ENCODE data around the gene PPIG.

The PPIG gene

GRCh38 chr2:169620509-169620908 is 36.4 kb downstream of the PPIG start:
- ChIA-PET POLR2A (no interaction called here), CTCF (no interaction called here)
- TF ChIP-seq PKNOX1 (IDR thresholded peaks at IDR 0.05), result no peak
- no peak for TF ChIP-seq ELF4 (IDR thresholded peaks at IDR 0.05)
- no peak for TF ChIP-seq HDGF (IDR thresholded peaks at IDR 0.05; ENCODE audit: borderline replicate concordance)
- TF ChIP-seq SUZ12 (IDR thresholded peaks at IDR 0.05), result no peak
- TF ChIP-seq LEF1 (IDR thresholded peaks at IDR 0.05; ENCODE audit: borderline replicate concordance), result no peak
- no peak for TF ChIP-seq BHLHE40 (IDR thresholded peaks at IDR 0.05; ENCODE audit: borderline replicate concordance)
- no peak for TF ChIP-seq CTBP1 (IDR thresholded peaks at IDR 0.05; ENCODE audit: borderline replicate concordance)
- no peak for TF ChIP-seq ARNT (IDR thresholded peaks at IDR 0.05)
- no peak for TF ChIP-seq L3MBTL2 (conservative IDR thresholded peaks at IDR 0.05)
- TF ChIP-seq TARDBP (IDR thresholded peaks at IDR 0.05), result no peak
- no peak for TF ChIP-seq FOXK2 (IDR thresholded peaks at IDR 0.05)
- no peak for DNase-seq (ENCODE audit: extremely low spot score)

- CTCF ChIA-PET, result no interaction called here
- DNase-seq (ENCODE audit: extremely low spot score), result no peak
- TF ChIP-seq FOXA1 (IDR thresholded peaks at IDR 0.05) (no peak), PKNOX1 (IDR thresholded peaks at IDR 0.05) (no peak), SP1 (IDR thresholded peaks at IDR 0.05) (no peak), FOXK2 (IDR thresholded peaks at IDR 0.05) (no peak), SUZ12 (IDR thresholded peaks at IDR 0.05) (no peak), BHLHE40 (IDR thresholded peaks at IDR 0.05; ENCODE audit: borderline replicate concordance) (no peak), ARNT (IDR thresholded peaks at IDR 0.05) (no peak)
- POLR2A ChIA-PET, result no interaction called here
These were observed 39.1 kb downstream of the PPIG start for GRCh38 chr2:169623235-169623634.

GRCh38 chr2:169625781-169626180 is 41.6 kb downstream of the PPIG start:
- TF ChIP-seq CTBP1 (IDR thresholded peaks at IDR 0.05; ENCODE audit: borderline replicate concordance), result no peak
- TF ChIP-seq L3MBTL2 (conservative IDR thresholded peaks at IDR 0.05), result no peak
- TF ChIP-seq NFRKB (IDR thresholded peaks at IDR 0.05), result no peak
- TF ChIP-seq ZNF384 (IDR thresholded peaks at IDR 0.05), result no peak
- no peak for TF ChIP-seq PKNOX1 (IDR thresholded peaks at IDR 0.05)
- no peak for TF ChIP-seq FOXA1 (IDR thresholded peaks at IDR 0.05)
- no peak for TF ChIP-seq BHLHE40 (IDR thresholded peaks at IDR 0.05; ENCODE audit: borderline replicate concordance)
- TF ChIP-seq SUZ12 (IDR thresholded peaks at IDR 0.05), result no peak
- TF ChIP-seq ARNT (IDR thresholded peaks at IDR 0.05), result no peak
- no peak for TF ChIP-seq TARDBP (IDR thresholded peaks at IDR 0.05)
- TF ChIP-seq FOXK2 (IDR thresholded peaks at IDR 0.05), result no peak
- TF ChIP-seq HDGF (IDR thresholded peaks at IDR 0.05; ENCODE audit: borderline replicate concordance), result no peak
- no peak for DNase-seq (ENCODE audit: extremely low spot score)
- CTCF ChIA-PET, result no interaction called here
- POLR2A ChIA-PET, result no interaction called here

GRCh38 chr2:169636440-169637097 is 52.4 kb downstream of the PPIG start:
- DNase-seq (ENCODE audit: extremely low spot score), result no peak
- ChIA-PET POLR2A (no interaction called here), CTCF (interaction anchor here (0.7 kb wide), 1 partner anchor 23 kb away, joined by 3 read pairs; no protein-coding TSS in a partner anchor)
- no peak for TF ChIP-seq BHLHE40 (IDR thresholded peaks at IDR 0.05; ENCODE audit: borderline replicate concordance)
- TF ChIP-seq FOXK2 (IDR thresholded peaks at IDR 0.05), result no peak
- TF ChIP-seq SUZ12 (IDR thresholded peaks at IDR 0.05), result no peak
- TF ChIP-seq FOXA1 (IDR thresholded peaks at IDR 0.05), result no peak
- TF ChIP-seq CTBP1 (IDR thresholded peaks at IDR 0.05; ENCODE audit: borderline replicate concordance), result no peak
- no peak for TF ChIP-seq PKNOX1 (IDR thresholded peaks at IDR 0.05)
- no peak for TF ChIP-seq SP1 (IDR thresholded peaks at IDR 0.05)
- TF ChIP-seq NFRKB (IDR thresholded peaks at IDR 0.05), result no peak
- no peak for TF ChIP-seq TARDBP (IDR thresholded peaks at IDR 0.05)

- ChIA-PET POLR2A (no interaction called here), CTCF (no interaction called here)
- no peak for DNase-seq (ENCODE audit: extremely low spot score)
- TF ChIP-seq FOXA1 (IDR thresholded peaks at IDR 0.05) (no peak), ARNT (IDR thresholded peaks at IDR 0.05) (no peak), FOXM1 (IDR thresholded peaks at IDR 0.05; ENCODE audit: borderline replicate concordance) (no peak), FOXK2 (IDR thresholded peaks at IDR 0.05) (no peak), SP1 (IDR thresholded peaks at IDR 0.05) (no peak), L3MBTL2 (conservative IDR thresholded peaks at IDR 0.05) (no peak), LEF1 (IDR thresholded peaks at IDR 0.05; ENCODE audit: borderline replicate concordance) (no peak)
These were observed 53.5 kb downstream of the PPIG start for GRCh38 chr2:169637620-169638019.

GRCh38 chr2:169640104-169640503 is 56.0 kb downstream of the PPIG start:
- DNase-seq (ENCODE audit: extremely low spot score), result no peak
- ChIA-PET POLR2A (no interaction called here), CTCF (no interaction called here)
- TF ChIP-seq TARDBP (IDR thresholded peaks at IDR 0.05) (no peak), CTBP1 (IDR thresholded peaks at IDR 0.05; ENCODE audit: borderline replicate concordance) (no peak), ARNT (IDR thresholded peaks at IDR 0.05) (no peak), PKNOX1 (IDR thresholded peaks at IDR 0.05) (no peak)
